Measurements from ENCODE around the gene GTPBP3.
"Not testable (repeated sequence)": the region's sequence is repeated elsewhere in the genome, so short reads cannot be mapped to it uniquely, and the experiment has no call there.

Gene GTPBP3

GRCh38 chr19:17336872-17337674 is at the start of gene GTPBP3:
GTPBP3 (plus strand) TSS chr19:17337553; CDS start chr19:17337612, 59 bp downstream.
- FAIRE-seq: peak; percentile 61

GRCh38 chr19:17289489-17289888 is 47.9 kb upstream of the GTPBP3 start:
- no peak for FAIRE-seq

GRCh38 chr19:17292301-17293074 is 44.9 kb upstream of the GTPBP3 start:
- FAIRE-seq: no peak

GRCh38 chr19:17293605-17294004 is 43.7 kb upstream of the GTPBP3 start:
- no peak for FAIRE-seq

GRCh38 chr19:17294051-17294891 is 43.1 kb upstream of the GTPBP3 start:
- no peak for FAIRE-seq

- not testable (repeated sequence) for FAIRE-seq
These were observed 41.8 kb upstream of the GTPBP3 start for GRCh38 chr19:17295551-17295950.

- FAIRE-seq: no peak
These were observed 41.1 kb upstream of the GTPBP3 start for GRCh38 chr19:17296273-17296672.

- FAIRE-seq: no peak
These were observed 40.4 kb upstream of the GTPBP3 start for GRCh38 chr19:17296976-17297375.

GRCh38 chr19:17300992-17301619 is 36.2 kb upstream of the GTPBP3 start:
- FAIRE-seq: no peak

GRCh38 chr19:17302391-17303166 is 34.8 kb upstream of the GTPBP3 start:
- no peak for FAIRE-seq

GRCh38 chr19:17303167-17303939 is 34.0 kb upstream of the GTPBP3 start, which contains the start of gene ABHD8:
ABHD8 (minus strand) TSS chr19:17303425; CDS start chr19:17301616, 1,809 bp downstream.
- FAIRE-seq: no peak

GRCh38 chr19:17303940-17304267 is 33.4 kb upstream of the GTPBP3 start:
- no peak for FAIRE-seq

GRCh38 chr19:17304386-17305215 is 32.8 kb upstream of the GTPBP3 start:
- no peak for FAIRE-seq

- no peak for FAIRE-seq
These were observed 32.2 kb upstream of the GTPBP3 start for GRCh38 chr19:17305216-17305516.

- FAIRE-seq: peak; percentile 33
These were observed 31.7 kb upstream of the GTPBP3 start, which contains the start of gene MRPL34 for GRCh38 chr19:17305517-17306284. MRPL34 (plus strand) TSS chr19:17305872; CDS start chr19:17305893, 21 bp downstream.

- no peak for FAIRE-seq
These were observed 31.1 kb upstream of the GTPBP3 start for GRCh38 chr19:17306285-17306714.

- FAIRE-seq: no peak
These were observed 29.4 kb upstream of the GTPBP3 start for GRCh38 chr19:17307876-17308377.

- peak; percentile 98 for FAIRE-seq
These were observed 28.0 kb upstream of the GTPBP3 start, which contains the start of gene DDA1 for GRCh38 chr19:17309198-17309964. DDA1 (plus strand) TSS chr19:17309563; CDS start chr19:17309655, 92 bp downstream.

Measured in colon (tissue), 2 donors.